Retinal pigment epithelial cell (primary cell): ENCODE results near the gene ITFG1.

Experiments used
- DNase-seq: peaks from one replicate; pipeline ENCODE4 v3.0.0-alpha.2; 2010; ENCODE audit warnings: low read depth
- H3K4me3 ChIP-seq: 2 replicates; pipeline ENCODE4 v1.5.1; 2011; ENCODE audit warnings: mild to moderate bottlenecking, low read length, control low read depth, moderate library complexity
- CTCF ChIP-seq: conservative IDR thresholded peaks from 2 replicates; pipeline ENCODE4 v1.5.1; 2011; ENCODE audit warnings: low read depth, low read length, control low read depth, inconsistent platforms

ITFG1 gene

GRCh38 chr16:47499080-47499699, 38.3 kb upstream of the ITFG1 start:
- no peak for DNase-seq
- no peak for TF ChIP-seq CTCF
- no peak overlapping the region for H3K4me3 ChIP-seq

GRCh38 chr16:47493381-47494337, 32.8 kb upstream of the ITFG1 start:
- TF ChIP-seq CTCF, result no peak
- no peak for DNase-seq
- no peak overlapping the region for H3K4me3 ChIP-seq

- DNase-seq, result no peak
- TF ChIP-seq CTCF, result no peak
- no peak overlapping the region for H3K4me3 ChIP-seq
These were observed 31.8 kb upstream of the ITFG1 start for GRCh38 chr16:47492428-47493377.

GRCh38 chr16:47492036-47492427, 31.2 kb upstream of the ITFG1 start:
- H3K4me3 ChIP-seq, result no peak overlapping the region
- DNase-seq, result no peak
- TF ChIP-seq CTCF, result no peak

GRCh38 chr16:47490471-47490870, 29.6 kb upstream of the ITFG1 start:
- no peak for TF ChIP-seq CTCF
- no peak for DNase-seq
- no peak overlapping the region for H3K4me3 ChIP-seq

GRCh38 chr16:47488051-47488450, 27.2 kb upstream of the ITFG1 start:
- DNase-seq, result no peak
- TF ChIP-seq CTCF, result no peak
- no peak overlapping the region for H3K4me3 ChIP-seq
